GM12878 (cell line): ENCODE results near the gene GALNT16. TPM values are rescaled to one million over a fixed set of nuclear protein-coding genes. Genes with fewer than 3 reads are reported as not detected.
"Not testable (repeated sequence)": the region's sequence is repeated elsewhere in the genome, so short reads cannot be mapped to it uniquely, and the experiment has no call there.

ENCODE experiments used
- ATAC-seq: fragments of 200-7000 bp; cut with Tn5 transposase; 3 replicates; pipeline ENCODE4 v1.9.1; 2020; ENCODE audit warnings: mild to moderate bottlenecking, moderate library complexity
- BruUV-seq: library from RNA; stranded (reverse); fragments of 400-500 nt; replicated peaks from 2 replicates; lab custom pipeline; 2021; lab: Mats Ljungman, UMichigan
- CTCF ChIA-PET: fragments of 300-600 bp; sonication (Branson Sonifier 250); formaldehyde crosslinking; extraction: SDS; loops from one replicate; lab custom pipeline; 2021; ENCODE audit warnings: inconsistent platforms; lab: Yijun Ruan, JAX
- POLR2A ChIA-PET: fragments of 350-600 bp; formaldehyde crosslinking; extraction: SDS; loops from one replicate; lab custom pipeline; 2021; ENCODE audit warnings: inconsistent platforms; lab: Charles Lee
- RAD21 ChIA-PET: fragments of 300-600 bp; sonication (Branson Sonifier 250); formaldehyde crosslinking; loops from one replicate; lab custom pipeline; 2023; ENCODE audit warnings: antibody characterized with exemption; ENCODE audit not compliant: unreplicated experiment; lab: Charles Lee
- SMC1A ChIA-PET: fragments of 300-600 bp; sonication (Branson Sonifier 250); formaldehyde crosslinking; loops from one replicate; lab custom pipeline; 2023; ENCODE audit not compliant: unreplicated experiment, uncharacterized antibody; lab: Charles Lee
- DNase-seq: peaks from one replicate; pipeline ENCODE4 v3.0.0-alpha.2; 2011; ENCODE audit warnings: low read depth, low spot score
- FAIRE-seq: peaks from 3 replicates; lab custom pipeline; 2011; peaks lifted over from hg19 to GRCh38; lab: Jason Lieb, UNC
- H2AFZ ChIP-seq: 2 replicates; pipeline ENCODE4 v1.6.0; 2011; ENCODE audit warnings: low read depth, low read length, control low read depth; ENCODE audit not compliant: control insufficient read depth
- H3K27ac ChIP-seq: 2 replicates; pipeline ENCODE4 v1.5.1; 2011; ENCODE audit warnings: control low read depth; ENCODE audit not compliant: control insufficient read depth, insufficient read depth
- H3K27me3 ChIP-seq, 2 experiments: replicated peaks in 1 of 2; 2 replicates each; pipeline versions ENCODE4 v1.6.0 to v1.6.1; 2011; ENCODE audit warnings: low read length in 1 of 2; ENCODE audit not compliant: control insufficient read depth in 2 of 2, insufficient read depth in 2 of 2
- H3K36me3 ChIP-seq, 2 experiments: 2 replicates each; pipeline ENCODE4 v1.5.1; 2011; ENCODE audit warnings: low read length in 1 of 2; ENCODE audit not compliant: control insufficient read depth in 2 of 2, insufficient read depth in 2 of 2
- H3K4me1 ChIP-seq: 2 replicates; pipeline ENCODE4 v1.6.1; 2011; ENCODE audit warnings: mild to moderate bottlenecking, low read length, moderate library complexity, mixed read lengths; ENCODE audit not compliant: control insufficient read depth, insufficient read depth
- H3K4me2 ChIP-seq: 2 replicates; pipeline ENCODE4 v1.6.0; 2011; ENCODE audit warnings: control low read depth; ENCODE audit not compliant: control insufficient read depth, insufficient read depth
- H3K4me3 ChIP-seq: fragments of 200-600 bp; sonication (generic); 2 replicates; pipeline ENCODE4 v1.5.1; 2016
- H3K79me2 ChIP-seq: 2 replicates; pipeline ENCODE4 v1.6.0; 2011; ENCODE audit warnings: low read length; ENCODE audit not compliant: control insufficient read depth, insufficient read depth
- H3K9ac ChIP-seq: 2 replicates; pipeline ENCODE4 v1.8.0; 2011; ENCODE audit warnings: low read length, control low read depth, mixed read lengths; ENCODE audit not compliant: control insufficient read depth, insufficient read depth
- H3K9me3 ChIP-seq: replicated peaks from 3 replicates; pipeline ENCODE4 v1.5.1; 2011; ENCODE audit warnings: mild to moderate bottlenecking, low read length; ENCODE audit not compliant: control insufficient read depth, insufficient read depth
- H4K20me1 ChIP-seq: 2 replicates; pipeline ENCODE4 v1.6.0; 2011; ENCODE audit not compliant: control insufficient read depth, insufficient read depth
- CHD1 ChIP-seq: IDR thresholded peaks from 2 replicates; pipeline ENCODE4 v1.6.1; 2012; ENCODE audit warnings: low read depth, low read length, improper control_type of control experiment
- CREM ChIP-seq: IDR thresholded peaks from 2 replicates; pipeline ENCODE4 v1.6.1; 2014; ENCODE audit warnings: antibody characterized with exemption, low read depth
- RUNX3 ChIP-seq: IDR thresholded peaks from 2 replicates; pipeline ENCODE4 v1.6.1; 2012; ENCODE audit warnings: low read length, inconsistent platforms
- SUZ12 ChIP-seq: fragments of 200-600 bp; sonication (generic); IDR thresholded peaks from one replicate; pipeline ENCODE4 v1.6.1; 2018; ENCODE audit warnings: antibody characterized with exemption, mild to moderate bottlenecking; ENCODE audit not compliant: unreplicated experiment
- WGBS: methylation state at CpG from one replicate; pipeline ENCODE4 v1.1.6; 2016; ENCODE audit warnings: low lambda C conversion rate; ENCODE audit not compliant: insufficient replicate concordance, insufficient coverage; ENCODE audit errors: missing lambda C conversion rate; 5-methylcytosine and 5-hydroxymethylcytosine counted together
- in situ Hi-C: fragments of 300-500 bp; cut with MboI; formaldehyde crosslinking; loops from 9 replicates; pipeline ENCODE4 v1.14.3; 2018; ENCODE audit warnings: mixed read lengths
- intact Hi-C: fragments of 100-400 bp; cut with micrococcal nuclease; formaldehyde crosslinking; loops from one replicate; pipeline ENCODE4 v1.14.2; 2022; ENCODE audit not compliant: unreplicated experiment
- polyA plus RNA-seq, 11 experiments: library from polyadenylated mRNA; depleted of rRNA in 4 of 11; unstranded in 6 of 11; stranded (reverse) in 5 of 11; fragments of >200 nt; fragmentation: Nextera tagmentation in 4 of 11; fragmentation: Illumina TruSeq in 1 of 11; extraction: Ambion mirVana in 4 of 11; extraction: Trizol in 1 of 11; gene quantifications; 1 replicate in 1 of 11; 2 replicates in 10 of 11; pipeline versions ENCODE4 v1.2.1 to v1.2.3, GENCODE V29; 2011 to 2016; ENCODE audit warnings: inconsistent platforms in 2 of 11, missing spikeins in 2 of 11, low read depth in 1 of 11
- total RNA-seq, 4 experiments: library from RNA; depleted of rRNA in 3 of 4; stranded (reverse); fragments of >200 nt in 3 of 4; fragmentation: Illumina TruSeq in 1 of 4; extraction: Trizol in 1 of 4; gene quantifications; 2 replicates each; pipeline versions ENCODE4 v1.2.1 to v1.2.3, GENCODE V29; 2013 to 2021

GALNT16 gene
- total and polyA plus RNA-seq, 10 of the 15 experiments (the other 5 are each of a cell fraction or from before 2014, with no cell fraction given): under 0.01 to 0.08 (median 0.03) TPM; not detected in 3

- H3K9me3 ChIP-seq, in situ Hi-C loops, H3K9ac ChIP-seq, H3K4me1 ChIP-seq, RAD21 ChIA-PET, H3K4me3 ChIP-seq, intact Hi-C loops, H2AFZ ChIP-seq, H4K20me1 ChIP-seq, BruUV-seq, H3K36me3 ChIP-seq, H3K27ac ChIP-seq, ATAC-seq, H3K4me2 ChIP-seq, H3K79me2 ChIP-seq, H3K27me3 ChIP-seq, FAIRE-seq, DNase-seq, SMC1A ChIA-PET: not testable (repeated sequence)
- ChIA-PET POLR2A (interaction anchor here (0.6 kb wide), 1 partner anchor 626 kb away, joined by 3 read pairs; no protein-coding TSS in a partner anchor), CTCF (interaction anchor here (1.0 kb wide), 1 partner anchor 13 kb away, joined by 4 read pairs; no protein-coding TSS in a partner anchor)
- 49% methylated on average over 6 of the region's 7 CpGs for WGBS
Observed at GRCh38 chr14:69290881-69291280, 30.9 kb downstream of the GALNT16 start.

GRCh38 chr14:69291396-69291795 is 31.4 kb downstream of the GALNT16 start:
- H4K20me1 ChIP-seq: no peaks in the 10 kb centered on the region
- CTCF ChIA-PET: no interaction called here

More at GRCh38 chr14:69291396-69291795, 31.4 kb downstream of the GALNT16 start:
- BruUV-seq: no TSS peak
- no peak for FAIRE-seq
- ChIA-PET SMC1A (no interaction called here), POLR2A (interaction anchor here (0.6 kb wide), 1 partner anchor 627 kb away, joined by 3 read pairs; no protein-coding TSS in a partner anchor)
- H3K9me3 ChIP-seq: no peaks in the 10 kb centered on the region
- no peaks in the 10 kb centered on the region for H3K27me3 ChIP-seq
- no peaks in the 10 kb centered on the region for H3K79me2 ChIP-seq
- H3K9ac ChIP-seq: no peak overlapping the region
- TF ChIP-seq RUNX3 (no peak), CHD1 (no peak), CREM (no peak), SUZ12 (no peak)
- TF ChIP-seq, all 136 proteins: peak for 0
- in situ Hi-C loops: no loop called here
- intact Hi-C loops: no loop called here
- Histone ChIP-seq H3K36me3 (no peaks in the 10 kb centered on the region), H2AFZ (no peak overlapping the region), H3K4me3 (no peak overlapping the region), H3K4me1 (no peaks in the 10 kb centered on the region), H3K4me2 (no peak overlapping the region), H3K27ac (no peak overlapping the region)
- RAD21 ChIA-PET: no interaction called here
- WGBS: 57% methylated on average over 4 of the region's 5 CpGs
- DNase-seq (no peak), ATAC-seq (no peak)
